GM21381 (cell line): ENCODE data around the gene CNBD2.
"Not testable (repeated sequence)": the region's sequence is repeated elsewhere in the genome, so short reads cannot be mapped to it uniquely, and the experiment has no call there.

Experiments used
- ATAC-seq: cut with Tn5 transposase; IDR thresholded peaks from one replicate; pipeline ENCODE4 v1.9.1; 2021; ENCODE audit warnings: mild to moderate bottlenecking, moderate library complexity; ENCODE audit not compliant: unreplicated experiment

CNBD2 gene

GRCh38 chr20:35967979-35968640 is at the start of gene CNBD2:
Gene CNBD2, plus strand, starts transcription at chr20:35968590. Its CDS starts 173 bp downstream, at chr20:35968763.
- no peak for ATAC-seq

DNA sequence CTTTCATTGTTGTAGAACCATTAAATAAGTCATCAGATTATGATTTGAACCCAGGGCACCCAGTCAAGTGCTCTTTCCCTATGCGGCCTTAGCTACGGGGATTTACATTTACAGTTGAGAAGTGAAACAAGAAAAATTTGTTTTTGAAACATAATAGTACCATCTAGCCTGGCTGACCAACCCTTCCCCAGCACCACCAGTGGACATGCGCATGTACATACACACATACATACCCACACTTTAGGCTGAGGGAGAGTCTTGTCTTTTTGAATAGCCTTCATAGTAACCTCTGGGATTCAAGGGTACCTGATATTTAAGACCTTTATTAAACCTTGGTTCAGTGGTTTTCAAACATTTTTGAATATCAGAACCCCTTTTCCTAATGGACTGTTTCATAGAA is 47.9 kb upstream of the CNBD2 start:
- no peak for ATAC-seq

DNA sequence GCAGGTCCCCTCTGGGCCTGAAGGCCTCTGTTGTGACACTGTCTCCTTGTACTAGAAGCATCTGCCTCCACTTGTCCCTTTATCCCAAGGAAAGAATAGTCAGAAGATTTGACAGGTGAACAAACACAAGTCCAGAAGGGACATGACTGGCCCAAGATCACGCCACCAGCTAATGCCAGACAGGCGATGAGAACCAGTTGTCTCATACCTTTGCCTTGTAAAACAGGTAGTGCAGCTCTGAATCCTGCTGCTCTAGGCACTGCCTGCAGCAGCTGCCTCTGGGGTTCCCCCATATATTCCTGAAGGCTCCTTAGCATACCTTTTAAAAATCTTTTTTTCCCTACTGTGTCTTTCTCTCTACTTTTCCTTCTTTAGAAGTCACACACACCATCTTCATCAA is 39.1 kb upstream of the CNBD2 start:
- no peak for ATAC-seq

- ATAC-seq: no peak
Measured at GRCh38 chr20:35934050-35934449, 34.3 kb upstream of the CNBD2 start.

DNA sequence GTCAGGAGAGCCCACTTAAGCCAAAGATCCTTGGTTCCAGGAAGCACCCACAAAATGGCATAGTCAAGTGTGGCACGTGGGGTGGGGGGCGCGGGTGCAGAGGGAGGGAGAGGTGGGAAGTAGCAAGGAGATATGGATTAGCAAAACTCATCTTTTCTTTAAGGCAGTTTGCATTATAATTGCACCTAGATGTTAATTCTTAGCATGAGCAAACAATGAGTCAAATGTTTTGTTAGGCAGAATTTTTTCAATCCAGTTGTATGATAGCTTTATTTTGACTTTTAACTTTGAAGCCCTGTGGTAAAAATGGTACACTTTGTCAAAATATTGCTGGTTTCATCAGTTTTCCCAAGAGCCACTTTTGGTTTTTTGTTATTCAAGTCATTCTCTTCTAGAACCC is 29.1 kb upstream of the CNBD2 start:
- no peak for ATAC-seq

DNA sequence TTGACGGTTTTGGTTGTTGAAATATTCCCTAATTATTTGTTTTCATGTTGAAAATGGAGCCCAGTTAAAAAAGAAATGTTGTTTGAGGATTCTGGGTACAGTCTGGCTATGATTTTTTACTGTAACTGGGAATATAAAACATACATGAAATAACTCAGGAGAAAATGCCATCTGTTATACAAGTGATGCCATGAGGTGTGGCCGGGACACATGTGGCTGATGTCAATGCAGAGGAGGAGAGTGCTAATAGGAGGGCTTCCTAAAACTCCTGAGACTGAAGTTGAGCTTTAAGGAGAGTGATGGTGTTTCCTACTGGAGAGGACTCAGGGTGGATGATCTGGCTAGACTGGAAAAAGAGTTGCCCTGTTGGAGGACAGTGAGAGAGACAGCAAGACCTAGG is 26.8 kb upstream of the CNBD2 start:
- ATAC-seq: no peak

- no peak for ATAC-seq
Measured at GRCh38 chr20:35942243-35942642, 26.1 kb upstream of the CNBD2 start.

DNA sequence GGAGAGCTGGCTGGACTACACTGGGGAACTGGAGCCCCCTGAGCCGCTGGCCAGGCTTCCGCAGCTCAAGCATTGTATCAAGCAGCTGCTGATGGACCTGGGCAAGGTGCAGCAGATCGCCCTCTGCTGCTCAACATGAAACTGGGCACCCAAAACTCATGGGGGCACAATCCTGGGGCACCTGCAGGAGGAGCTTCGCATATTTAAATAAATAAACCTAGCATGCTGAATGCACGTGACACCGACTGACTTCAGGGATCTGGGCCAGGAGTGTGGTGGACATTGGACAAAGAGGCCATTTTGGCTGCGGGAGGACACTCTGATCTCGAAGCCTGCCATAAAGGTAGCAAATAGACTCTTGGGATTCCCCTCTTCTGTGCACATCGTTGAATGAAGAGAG is 20.9 kb upstream of the CNBD2 start:
- ATAC-seq: no peak

- no peak for ATAC-seq
Measured at GRCh38 chr20:35947907-35948306, 20.5 kb upstream of the CNBD2 start.

DNA sequence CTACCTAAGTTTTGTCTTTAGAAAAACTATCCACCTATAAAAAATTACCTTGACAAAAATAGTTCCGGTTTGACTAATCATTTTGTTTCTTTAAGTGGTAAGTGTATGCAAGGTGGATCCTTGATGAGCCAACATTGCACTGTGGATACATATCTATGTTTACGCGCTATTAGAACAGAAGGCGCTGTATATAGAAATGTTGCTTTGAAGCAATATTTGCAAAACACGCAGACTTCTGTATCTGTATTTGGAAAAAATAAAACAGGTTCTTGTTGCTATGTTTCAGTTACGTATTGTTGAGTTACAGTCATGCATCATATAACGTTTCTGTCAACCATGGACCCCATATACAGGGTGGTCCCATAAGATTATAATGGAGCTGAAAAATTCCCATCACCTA is 18.3 kb upstream of the CNBD2 start:
- ATAC-seq: no peak

GRCh38 chr20:35952080-35952479 is 16.3 kb upstream of the CNBD2 start:
- not testable (repeated sequence) for ATAC-seq

DNA sequence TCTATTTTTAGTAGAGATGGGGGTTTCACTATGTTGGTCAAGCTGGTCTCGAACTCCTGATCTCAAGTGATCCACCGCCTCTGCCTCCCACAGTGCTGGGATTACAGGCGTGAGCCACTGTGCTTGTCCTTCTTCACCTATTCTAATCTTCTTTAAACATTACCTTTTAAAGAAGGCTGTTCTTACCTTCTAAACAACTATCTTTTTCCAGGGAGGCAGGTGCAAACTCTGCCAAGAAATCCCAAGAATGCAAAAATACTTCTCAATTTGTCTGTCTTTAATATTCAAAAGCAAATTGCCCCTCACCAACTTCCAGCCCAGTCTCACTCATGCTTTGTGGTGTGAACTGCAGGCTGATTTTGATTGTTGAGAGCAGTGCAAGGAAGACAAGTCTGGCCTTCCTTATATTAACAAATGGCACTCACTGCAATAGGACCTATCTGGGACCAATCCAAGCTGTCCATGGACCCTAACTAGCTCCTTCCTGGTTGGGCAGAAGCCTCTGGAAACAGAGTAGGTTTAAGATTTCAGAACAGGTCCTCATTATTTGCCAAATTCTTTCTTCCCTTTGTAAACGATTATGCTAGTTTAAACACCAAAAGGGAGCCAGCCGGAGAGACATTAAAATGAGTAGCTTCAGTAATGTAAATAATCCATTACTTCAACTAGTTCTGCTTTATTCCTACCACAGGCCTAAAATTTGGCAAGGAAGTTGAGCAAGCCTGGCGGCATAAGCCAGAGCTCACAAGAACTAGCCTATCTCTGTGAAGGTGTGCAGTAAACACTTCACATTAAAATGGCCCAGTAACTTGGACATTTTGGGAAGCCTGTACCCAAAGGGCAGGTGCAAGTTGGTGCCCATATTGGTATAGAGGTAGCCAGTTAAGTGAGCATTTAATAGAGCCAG is 15.7 kb upstream of the CNBD2 start:
- no peak for ATAC-seq

GRCh38 chr20:35953387-35954199 is 14.8 kb upstream of the CNBD2 start:
- peak; percentile 22 for ATAC-seq

GRCh38 chr20:35954200-35954906 is 14.0 kb upstream of the CNBD2 start, which contains the start of gene SCAND1:
Gene SCAND1, minus strand, starts transcription at chr20:35954502. Its CDS starts 218 bp downstream, at chr20:35954284.
- ATAC-seq: peak; percentile 84

DNA sequence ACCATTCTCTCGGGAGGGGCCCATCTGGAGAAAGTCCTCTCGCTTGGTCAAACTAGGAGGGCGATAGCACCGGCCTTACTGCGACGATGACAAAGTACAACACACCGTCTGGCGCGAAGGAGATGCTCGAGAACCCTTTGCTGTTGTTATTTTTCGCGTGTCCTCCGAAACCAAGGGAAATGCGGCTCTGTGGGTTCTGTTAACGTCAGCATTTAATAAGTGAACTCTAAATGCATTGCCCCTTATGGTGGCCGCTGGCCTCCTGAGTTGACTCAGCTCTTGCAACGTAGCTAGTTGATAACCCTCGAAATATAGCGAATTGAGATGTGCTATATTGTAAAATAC is 13.5 kb upstream of the CNBD2 start:
- no peak for ATAC-seq

- ATAC-seq: no peak
Measured at GRCh38 chr20:35956616-35957015, 11.8 kb upstream of the CNBD2 start.

GRCh38 chr20:35959291-35959690 is 9.1 kb upstream of the CNBD2 start:
- not testable (repeated sequence) for ATAC-seq

GRCh38 chr20:35963878-35964277 is 4.5 kb upstream of the CNBD2 start:
- ATAC-seq: no peak

DNA sequence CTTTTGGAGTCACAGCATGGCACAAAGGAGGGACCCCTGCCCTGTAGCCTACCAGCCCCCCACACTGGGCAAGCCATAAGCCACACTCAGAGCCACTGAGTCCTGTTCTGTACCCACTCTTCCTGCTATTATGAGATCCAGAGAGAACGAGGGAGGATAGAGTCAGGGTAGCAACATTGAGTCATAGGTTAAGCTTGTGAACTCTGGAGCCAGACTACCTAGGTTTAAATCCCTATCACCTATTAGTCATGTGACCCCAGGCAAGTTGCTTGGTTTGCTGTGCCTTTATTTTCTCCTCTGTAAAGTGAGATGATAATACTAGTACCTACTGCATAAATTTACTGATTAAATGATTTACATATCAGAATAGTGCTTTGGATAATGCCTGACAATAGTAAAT is 540 bp downstream of the CNBD2 start:
- no peak for ATAC-seq

- ATAC-seq: no peak
Measured at GRCh38 chr20:35971981-35972380, 3.6 kb downstream of the CNBD2 start.

- ATAC-seq: no peak
Measured at GRCh38 chr20:35972462-35972861, 4.1 kb downstream of the CNBD2 start.
